H9 (cell line): ENCODE data around the gene COL23A1. TPM values are rescaled to one million over a fixed set of nuclear protein-coding genes. Genes with fewer than 3 reads are reported as not detected.
"Not testable (repeated sequence)": the region's sequence is repeated elsewhere in the genome, so short reads cannot be mapped to it uniquely, and the experiment has no call there.

ENCODE experiments used
- DNase-seq: peaks from one replicate; pipeline ENCODE4 v3.0.0-alpha.2; 2017
- H2AFZ ChIP-seq: one replicate; pipeline ENCODE4 v1.6.1; 2013; ENCODE audit warnings: mild to moderate bottlenecking, low read length, control low read depth, moderate library complexity
- H2AK5ac ChIP-seq: 2 replicates; pipeline ENCODE4 v1.6.1; 2013; ENCODE audit warnings: low read length, control low read depth, mixed read lengths; ENCODE audit not compliant: insufficient read length
- H2BK120ac ChIP-seq: one replicate; pipeline ENCODE4 v1.6.1; 2013; ENCODE audit warnings: low read depth, mild to moderate bottlenecking, low read length, control low read depth, inconsistent platforms; ENCODE audit not compliant: poor library complexity, severe bottlenecking
- H2BK12ac ChIP-seq: 2 replicates; pipeline ENCODE4 v1.6.1; 2013; ENCODE audit warnings: low read length, control low read depth, mixed read lengths, low read depth; ENCODE audit not compliant: insufficient read length
- H2BK15ac ChIP-seq: 2 replicates; pipeline ENCODE4 v1.6.1; 2013; ENCODE audit warnings: low read depth, low read length, control low read depth
- H2BK20ac ChIP-seq: one replicate; pipeline ENCODE4 v1.6.1; 2013; ENCODE audit warnings: low read depth, mild to moderate bottlenecking, low read length, control low read depth, inconsistent platforms; ENCODE audit not compliant: poor library complexity, severe bottlenecking
- H2BK5ac ChIP-seq: 2 replicates; pipeline ENCODE4 v1.6.1; 2013; ENCODE audit warnings: low read length, control low read depth, mixed read lengths; ENCODE audit not compliant: insufficient read length
- H3K14ac ChIP-seq: 2 replicates; pipeline ENCODE4 v1.6.1; 2013; ENCODE audit warnings: low read length, control low read depth; ENCODE audit not compliant: insufficient read depth
- H3K18ac ChIP-seq: 2 replicates; pipeline ENCODE4 v1.6.1; 2013; ENCODE audit warnings: low read depth, mild to moderate bottlenecking, mixed read lengths, low read length, control low read depth; ENCODE audit not compliant: insufficient read length
- H3K23ac ChIP-seq: 2 replicates; pipeline ENCODE4 v1.6.1; 2013; ENCODE audit warnings: low read length, control low read depth, mixed read lengths, low read depth; ENCODE audit not compliant: insufficient read length
- H3K23me2 ChIP-seq: 2 replicates; pipeline ENCODE4 v1.6.1; 2013; ENCODE audit warnings: low read depth, mild to moderate bottlenecking, mixed read lengths, low read length, control low read depth; ENCODE audit not compliant: insufficient read length, poor library complexity, severe bottlenecking
- H3K27ac ChIP-seq: 2 replicates; pipeline ENCODE4 v1.5.1; 2013; ENCODE audit warnings: low read length, control low read depth, mixed read lengths, low read depth; ENCODE audit not compliant: insufficient read length
- H3K27me3 ChIP-seq: 2 replicates; pipeline ENCODE4 v1.6.1; 2013; ENCODE audit warnings: low read length, control low read depth, inconsistent platforms; ENCODE audit not compliant: insufficient read depth
- H3K4ac ChIP-seq: 2 replicates; pipeline ENCODE4 v1.6.1; 2013; ENCODE audit warnings: low read depth, mild to moderate bottlenecking, control low read depth, inconsistent platforms, low read length, moderate library complexity
- H3K4me1 ChIP-seq: 2 replicates; pipeline ENCODE4 v1.6.1; 2013; ENCODE audit warnings: low read length, control low read depth, inconsistent platforms; ENCODE audit not compliant: insufficient read depth
- H3K4me2 ChIP-seq: 2 replicates; pipeline ENCODE4 v1.6.1; 2013; ENCODE audit warnings: low read length, control low read depth, mixed read lengths; ENCODE audit not compliant: insufficient read length, insufficient read depth
- H3K56ac ChIP-seq: 2 replicates; pipeline ENCODE4 v1.6.1; 2013; ENCODE audit warnings: low read depth, mild to moderate bottlenecking, mixed read lengths, low read length, control low read depth; ENCODE audit not compliant: insufficient read length
- H3K79me1 ChIP-seq: 2 replicates; pipeline ENCODE4 v1.6.1; 2013; ENCODE audit warnings: low read depth, mild to moderate bottlenecking, moderate library complexity, low read length, control low read depth, inconsistent platforms; ENCODE audit not compliant: insufficient read depth, poor library complexity, severe bottlenecking
- H3K79me2 ChIP-seq: 2 replicates; pipeline ENCODE4 v1.6.1; 2013; ENCODE audit warnings: low read length, control low read depth, inconsistent platforms; ENCODE audit not compliant: insufficient read depth
- H3K9ac ChIP-seq: 2 replicates; pipeline ENCODE4 v1.6.1; 2013; ENCODE audit warnings: low read length, control low read depth, mixed read lengths; ENCODE audit not compliant: insufficient read length; ENCODE audit errors: extremely low read depth
- H3K9me3 ChIP-seq: one replicate; pipeline ENCODE4 v1.6.1; 2013; ENCODE audit warnings: low read depth, low read length, inconsistent platforms; ENCODE audit not compliant: control insufficient read depth
- H3T11ph ChIP-seq: one replicate; pipeline ENCODE4 v1.6.1; 2013; ENCODE audit warnings: mild to moderate bottlenecking, low read length, control low read depth, inconsistent platforms
- H4K20me1 ChIP-seq: one replicate; pipeline ENCODE4 v1.6.1; 2013; ENCODE audit not compliant: control insufficient read depth, insufficient read length, insufficient read depth
- H4K5ac ChIP-seq: 2 replicates; pipeline ENCODE4 v1.6.1; 2013; ENCODE audit warnings: low read depth, mild to moderate bottlenecking, mixed read lengths, low read length, control low read depth; ENCODE audit not compliant: insufficient read length
- H4K8ac ChIP-seq: replicated peaks from 2 replicates; pipeline ENCODE4 v1.6.1; 2013; ENCODE audit warnings: low read length, control low read depth, mixed read lengths, low read depth; ENCODE audit not compliant: insufficient read length
- H4K91ac ChIP-seq: 2 replicates; pipeline ENCODE4 v1.6.1; 2013; ENCODE audit warnings: low read depth, mild to moderate bottlenecking, moderate library complexity, mixed read lengths, low read length, control low read depth; ENCODE audit not compliant: insufficient read length
- H3K27ac Mint-ChIP-seq, 3 experiments: 2 replicates in 2 of 3; 3 replicates in 1 of 3; pipeline ENCODE4 v1.8.0; 2020 to 2021; ENCODE audit warnings: mixed read lengths in 3 of 3, mild to moderate bottlenecking in 1 of 3, moderate library complexity in 1 of 3
- H3K27me3 Mint-ChIP-seq: 2 replicates; pipeline ENCODE4 v1.8.0; 2021; ENCODE audit warnings: low read depth, mild to moderate bottlenecking, moderate library complexity, mixed read lengths
- H3K36me3 Mint-ChIP-seq, 3 experiments: 2 replicates in 2 of 3; 3 replicates in 1 of 3; pipeline ENCODE4 v1.8.0; 2020 to 2021; ENCODE audit warnings: low read depth in 3 of 3, mixed read lengths in 3 of 3; ENCODE audit not compliant: insufficient read depth in 1 of 3
- H3K4me1 Mint-ChIP-seq, 2 experiments: 2 replicates each; pipeline ENCODE4 v1.8.0; 2020; ENCODE audit warnings: mixed read lengths in 2 of 2
- H3K4me3 Mint-ChIP-seq, 2 experiments: 2 replicates in 1 of 2; 3 replicates in 1 of 2; pipeline ENCODE4 v1.8.0; 2020 to 2021; ENCODE audit warnings: mild to moderate bottlenecking in 2 of 2, mixed read lengths in 2 of 2, moderate library complexity in 1 of 2
- H3K9me3 Mint-ChIP-seq, 2 experiments: 2 replicates in 1 of 2; 3 replicates in 1 of 2; pipeline ENCODE4 v1.8.0; 2020; ENCODE audit warnings: mild to moderate bottlenecking in 2 of 2, mixed read lengths in 2 of 2, moderate library complexity in 1 of 2
- CTCF ChIP-seq: fragments of 200-600 bp; sonication (generic); conservative IDR thresholded peaks from 3 replicates; pipeline ENCODE4 v1.8.0; 2021; ENCODE audit warnings: antibody characterized with exemption, mild to moderate bottlenecking
- WGBS: extraction: QIAGEN DNeasy Blood & Tissue Kit; methylation state at CpG from one replicate; pipeline ENCODE4 v1.1.7; 2013; ENCODE audit warnings: missing lambda C conversion rate, low lambda C conversion rate, mixed read lengths; ENCODE audit not compliant: insufficient read length; ENCODE audit errors: extremely low coverage; 5-methylcytosine and 5-hydroxymethylcytosine counted together
- total RNA-seq: library from RNA; stranded (reverse); gene quantifications from 2 replicates; pipeline ENCODE4 v1.2.1, GENCODE V29; 2021

Gene COL23A1
- total RNA-seq, 1 experiment from 2014 or later = 2.6 TPM

- Histone ChIP-seq H3K18ac (no peak overlapping the region), H3K27ac (no peak overlapping the region), H4K91ac (no peak overlapping the region), H3K9me3 (no peaks in the 10 kb centered on the region), H3K9ac (no peak overlapping the region), H2BK120ac (no peak overlapping the region), H2AFZ (no peak overlapping the region), H3K23me2 (peaks cover 4% of the 10 kb centered on the region), H2BK12ac (no peak overlapping the region), H4K5ac (no peak overlapping the region), H3K27me3 (no peaks in the 10 kb centered on the region), H2BK5ac (no peak overlapping the region), H3K79me2 (no peaks in the 10 kb centered on the region), H3K14ac (no peak overlapping the region), H4K20me1 (peaks cover 2% of the 10 kb centered on the region), H4K8ac (no peak overlapping the region), H3K79me1 (no peaks in the 10 kb centered on the region), H3K4me2 (no peak overlapping the region), H3K4me1 (no peaks in the 10 kb centered on the region), H2AK5ac (no peak overlapping the region), H3K4ac (no peak overlapping the region), H3K56ac (no peak overlapping the region), H3T11ph (no peak overlapping the region), H2BK20ac (no peak overlapping the region), H2BK15ac (no peak overlapping the region), H3K23ac (no peak overlapping the region)
- Mint-ChIP-seq H3K36me3 (no peaks in the 10 kb centered on the region), H3K27me3 (peaks cover 8% of the 10 kb centered on the region), H3K27ac (no peak overlapping the region), H3K4me3 (no peak overlapping the region), H3K4me1 (peaks cover 6% of the 10 kb centered on the region in 2 experiments), H3K9me3 (no peaks in the 10 kb centered on the region; a peak in 2 of 5 replicates)
- DNase-seq = no peak
- WGBS = no CpG with 5 or more reads among the region's 19 CpGs
- no peak for TF ChIP-seq CTCF
These were observed 349.9 kb downstream of the COL23A1 start for GRCh38 chr5:178240341-178240741.

GRCh38 chr5:178239626-178240301, 350.4 kb downstream of the COL23A1 start:
- not testable (repeated sequence) for H2BK5ac ChIP-seq, H3K4me1 ChIP-seq, H3K27me3 Mint-ChIP-seq, H3K27ac Mint-ChIP-seq, H3K4me3 Mint-ChIP-seq, H4K20me1 ChIP-seq, H2BK12ac ChIP-seq, H3K23me2 ChIP-seq, H3K9ac ChIP-seq, H2AK5ac ChIP-seq, H3K79me2 ChIP-seq, H3K9me3 ChIP-seq, H3K4ac ChIP-seq, H2BK20ac ChIP-seq, DNase-seq, H3K23ac ChIP-seq, H3K27me3 ChIP-seq, H2AFZ ChIP-seq, H2BK15ac ChIP-seq, H3K4me1 Mint-ChIP-seq, H3K27ac ChIP-seq, H3K14ac ChIP-seq, H3K18ac ChIP-seq, H2BK120ac ChIP-seq, H3K56ac ChIP-seq, H3K9me3 Mint-ChIP-seq, H4K5ac ChIP-seq, H3T11ph ChIP-seq, H4K91ac ChIP-seq, H4K8ac ChIP-seq, H3K79me1 ChIP-seq, H3K4me2 ChIP-seq, H3K36me3 Mint-ChIP-seq
- no CpG with 5 or more reads among the region's 16 CpGs for WGBS
